CD4-positive, alpha-beta T cell (primary cell): Measurements from ENCODE around the gene METRNL. TPM values are rescaled to one million over a fixed set of nuclear protein-coding genes. Genes with fewer than 3 reads are reported as not detected.

ENCODE experiments used
- ATAC-seq: fragments of 200-7000 bp; cut with Tn5 transposase; one replicate; pipeline ENCODE4 v1.10.0; 2022; ENCODE audit warnings: mild to moderate bottlenecking; ENCODE audit not compliant: poor library complexity
- CTCF ChIA-PET: fragments of 350-600 bp; sonication (Branson Sonifier 250); formaldehyde crosslinking; loops from one replicate; lab custom pipeline; 2021; ENCODE audit warnings: antibody characterized with exemption, inconsistent platforms; lab: Charles Lee
- POLR2A ChIA-PET: fragments of 350-600 bp; sonication (Branson Sonifier 250); formaldehyde crosslinking; loops from one replicate; lab custom pipeline; 2021; ENCODE audit warnings: antibody characterized with exemption, inconsistent platforms; lab: Charles Lee
- DNase-seq, 14 experiments: peaks; one replicate each; pipeline ENCODE4 v3.0.0-alpha.2; 2013 to 2020; ENCODE audit warnings: mixed read lengths in 2 of 14
- H3K27ac ChIP-seq, 2 donors: one replicate each; pipeline versions ENCODE4 v1.5.1 to v1.7.0; 2013; ENCODE audit warnings: low read length in 2 of 2, low read depth in 1 of 2, mild to moderate bottlenecking in 1 of 2
- H3K27me3 ChIP-seq, 2 experiments: 1 replicate in 1 of 2; 2 replicates in 1 of 2; pipeline versions ENCODE4 v1.6.1 to v1.7.0; 2013; ENCODE audit warnings: low read length in 2 of 2, control low read depth in 1 of 2, mild to moderate bottlenecking in 1 of 2, moderate library complexity in 1 of 2; ENCODE audit not compliant: insufficient read depth in 2 of 2, control insufficient read depth in 1 of 2
- H3K36me3 ChIP-seq: one replicate; pipeline ENCODE4 v1.6.1; 2013; ENCODE audit warnings: low read length, control low read depth; ENCODE audit not compliant: insufficient read depth
- H3K4me1 ChIP-seq: one replicate; pipeline ENCODE4 v1.6.1; 2013; ENCODE audit warnings: low read length, control low read depth; ENCODE audit not compliant: insufficient read depth
- H3K4me3 ChIP-seq: one replicate; pipeline ENCODE4 v1.5.1; 2013; ENCODE audit warnings: mild to moderate bottlenecking, low read length, moderate library complexity
- H3K9me3 ChIP-seq, 2 experiments: 1 replicate in 1 of 2; 2 replicates in 1 of 2; pipeline versions ENCODE4 v1.6.1 to v1.7.0; 2013; ENCODE audit warnings: low read length in 2 of 2, mild to moderate bottlenecking in 2 of 2, control low read depth in 1 of 2, moderate library complexity in 1 of 2; ENCODE audit not compliant: control insufficient read depth in 1 of 2, insufficient read depth in 1 of 2
- H3K27ac Mint-ChIP-seq: one replicate; pipeline ENCODE4 v1.8.0; 2020; ENCODE audit warnings: mixed read lengths
- H3K27me3 Mint-ChIP-seq: one replicate; pipeline ENCODE4 v1.8.0; 2021; ENCODE audit warnings: mixed read lengths
- H3K36me3 Mint-ChIP-seq: one replicate; pipeline ENCODE4 v1.8.0; 2021; ENCODE audit warnings: low read depth, mixed read lengths
- H3K4me1 Mint-ChIP-seq: one replicate; pipeline ENCODE4 v1.8.0; 2021; ENCODE audit warnings: low read depth, mixed read lengths
- H3K4me3 Mint-ChIP-seq: one replicate; pipeline ENCODE4 v1.8.0; 2020; ENCODE audit warnings: mild to moderate bottlenecking, mixed read lengths
- H3K9me3 Mint-ChIP-seq: one replicate; pipeline ENCODE4 v1.8.0; 2020; ENCODE audit warnings: mixed read lengths
- intact Hi-C, 2 experiments: fragments of 100-400 bp; cut with DNase I in 1 of 2; cut with micrococcal nuclease in 1 of 2; formaldehyde crosslinking; loops; one replicate each; pipeline versions ENCODE4 v1.15.1 to v1.9.0; 2023 to 2025; cut with DNase I, micrococcal nuclease
- total RNA-seq, 174 experiments: library from RNA in 2 of 174; stranded (reverse) in 2 of 174; gene quantifications; one replicate each; pipeline ENCODE4 v1.2.3 and lab custom pipeline; 2021 to 2026
- TF ChIP-seq, protein P1 (sequence below): fragments of 200-600 bp; IDR thresholded peaks from one replicate; pipeline ENCODE4 v1.8.0; 2022; ENCODE audit warnings: antibody characterized with exemption, mild to moderate bottlenecking

Gene METRNL
- total RNA-seq, 2 experiments from 2014 or later: 24.5 to 26.9 TPM

DNA sequence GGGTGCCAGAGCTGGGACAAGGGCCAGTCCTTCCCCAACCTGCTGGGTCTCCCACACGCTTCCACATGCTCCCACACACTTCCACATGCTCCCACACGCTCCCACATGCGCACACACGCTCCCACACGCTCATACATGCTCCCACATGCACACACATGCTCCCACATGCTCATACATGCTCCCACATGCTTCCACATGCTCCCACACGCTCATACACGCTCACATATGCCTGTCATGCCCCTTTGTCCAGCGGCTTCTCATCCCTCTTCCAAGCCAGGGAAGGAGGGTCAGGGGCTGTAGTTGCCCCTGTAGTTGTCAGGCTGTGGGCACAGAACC, 9.9 kb upstream of the METRNL start:
- Histone ChIP-seq H3K4me3 (no peak overlapping the region), H3K27ac (no peak overlapping the region), H3K36me3 (no peaks in the 10 kb centered on the region), H3K9me3 (no peaks in the 10 kb centered on the region), H3K27me3 (no peaks in the 10 kb centered on the region), H3K4me1 (peaks cover 37% of the 10 kb centered on the region)
- ChIA-PET CTCF (no interaction called here), POLR2A (no interaction called here)
- no peaks in the 10 kb centered on the region for H3K36me3 Mint-ChIP-seq
- no peak overlapping the region for H3K27ac Mint-ChIP-seq
- no peak for DNase-seq
- H3K4me1 Mint-ChIP-seq: peaks cover 29% of the 10 kb centered on the region
- intact Hi-C loops: no loop called here
- no peaks in the 10 kb centered on the region for H3K27me3 Mint-ChIP-seq
- H3K9me3 Mint-ChIP-seq: no peaks in the 10 kb centered on the region
- TF ChIP-seq, protein P1, sequence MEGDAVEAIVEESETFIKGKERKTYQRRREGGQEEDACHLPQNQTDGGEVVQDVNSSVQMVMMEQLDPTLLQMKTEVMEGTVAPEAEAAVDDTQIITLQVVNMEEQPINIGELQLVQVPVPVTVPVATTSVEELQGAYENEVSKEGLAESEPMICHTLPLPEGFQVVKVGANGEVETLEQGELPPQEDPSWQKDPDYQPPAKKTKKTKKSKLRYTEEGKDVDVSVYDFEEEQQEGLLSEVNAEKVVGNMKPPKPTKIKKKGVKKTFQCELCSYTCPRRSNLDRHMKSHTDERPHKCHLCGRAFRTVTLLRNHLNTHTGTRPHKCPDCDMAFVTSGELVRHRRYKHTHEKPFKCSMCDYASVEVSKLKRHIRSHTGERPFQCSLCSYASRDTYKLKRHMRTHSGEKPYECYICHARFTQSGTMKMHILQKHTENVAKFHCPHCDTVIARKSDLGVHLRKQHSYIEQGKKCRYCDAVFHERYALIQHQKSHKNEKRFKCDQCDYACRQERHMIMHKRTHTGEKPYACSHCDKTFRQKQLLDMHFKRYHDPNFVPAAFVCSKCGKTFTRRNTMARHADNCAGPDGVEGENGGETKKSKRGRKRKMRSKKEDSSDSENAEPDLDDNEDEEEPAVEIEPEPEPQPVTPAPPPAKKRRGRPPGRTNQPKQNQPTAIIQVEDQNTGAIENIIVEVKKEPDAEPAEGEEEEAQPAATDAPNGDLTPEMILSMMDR: no peak
- no peak for ATAC-seq
- peak overlapping the region; percentile 38 for H3K4me3 Mint-ChIP-seq

DNA sequence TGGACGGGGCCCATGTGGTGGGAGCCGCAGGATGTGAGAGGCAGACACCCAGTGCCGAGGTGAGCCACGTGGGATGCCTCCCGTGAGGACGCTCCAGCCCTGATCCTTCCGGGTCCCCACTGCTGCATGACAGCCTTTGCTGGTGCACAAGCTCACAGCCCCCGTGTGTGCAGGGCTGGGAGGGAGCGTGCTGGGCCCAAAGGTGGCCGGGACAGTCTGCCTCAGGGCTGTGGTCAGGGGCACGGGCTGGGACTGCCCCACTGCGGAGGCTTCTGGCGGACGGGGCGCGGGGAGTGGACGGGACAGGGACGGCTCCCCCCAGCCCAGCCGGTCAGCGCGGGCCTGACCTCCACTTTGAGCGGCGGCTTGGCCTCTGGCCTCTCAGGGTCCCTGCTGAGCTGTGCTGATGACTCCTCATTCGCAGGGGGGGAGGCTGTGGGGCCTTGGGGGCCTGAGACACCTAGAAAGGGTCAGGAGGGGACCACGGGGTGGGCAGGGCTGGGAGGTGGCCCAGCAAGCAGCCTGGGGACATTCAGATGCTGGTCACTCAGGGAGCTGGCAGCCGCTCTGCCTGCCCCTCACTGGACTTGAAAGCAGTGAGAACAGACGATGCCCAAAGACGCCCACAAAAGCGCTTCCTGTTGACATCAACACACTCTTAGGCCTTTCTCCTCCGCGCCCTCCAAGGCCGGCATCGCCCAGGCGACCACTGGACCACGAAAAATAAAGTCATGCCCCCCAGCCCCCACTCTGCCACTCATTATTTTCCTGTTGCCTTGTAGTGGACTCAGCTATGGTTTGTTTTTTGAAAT, 9.3 kb upstream of the METRNL start:
- no peaks in the 10 kb centered on the region for H3K9me3 Mint-ChIP-seq
- TF ChIP-seq, protein P1: no peak
- ATAC-seq (no peak), DNase-seq (no peak)
- peaks cover 37% of the 10 kb centered on the region for H3K4me1 ChIP-seq
- H3K4me3 ChIP-seq: no peak overlapping the region
- ChIA-PET CTCF (no interaction called here), POLR2A (interaction anchor here (0.8 kb wide), 1 partner anchor 84 kb away, joined by 5 read pairs; no protein-coding TSS in a partner anchor)
- intact Hi-C loops: no loop called here
- no peak overlapping the region for H3K27ac Mint-ChIP-seq
- no peaks in the 10 kb centered on the region for H3K27me3 Mint-ChIP-seq
- no peaks in the 10 kb centered on the region for H3K27me3 ChIP-seq
- no peaks in the 10 kb centered on the region for H3K9me3 ChIP-seq
- no peaks in the 10 kb centered on the region for H3K36me3 Mint-ChIP-seq
- no peak overlapping the region for H3K27ac ChIP-seq
- H3K4me3 Mint-ChIP-seq: no peak overlapping the region
- H3K4me1 Mint-ChIP-seq: peaks cover 29% of the 10 kb centered on the region
- no peaks in the 10 kb centered on the region for H3K36me3 ChIP-seq

DNA sequence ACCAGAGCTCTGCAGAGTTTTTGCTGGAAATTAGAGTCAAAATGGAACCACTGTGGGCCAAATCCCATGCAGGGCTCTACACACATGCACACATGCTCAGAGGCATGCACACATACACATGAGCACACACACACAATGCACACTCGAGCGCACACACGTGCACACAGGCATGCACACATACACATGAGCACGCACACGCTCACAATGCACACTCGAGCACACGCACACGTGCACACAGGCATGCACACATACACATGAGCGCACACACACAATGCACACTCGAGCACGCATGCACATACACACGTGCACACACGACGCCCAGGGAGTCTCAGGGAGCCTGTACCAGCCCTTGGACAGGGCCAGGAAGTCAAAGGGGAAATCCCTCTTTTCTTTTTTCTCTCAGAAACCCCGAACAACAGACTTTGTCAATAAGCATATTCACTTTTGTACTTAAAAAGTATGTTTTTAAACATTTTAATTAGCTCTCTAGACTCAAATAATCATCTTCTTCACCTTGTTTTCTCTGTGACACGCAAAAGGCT, 8.5 kb upstream of the METRNL start:
- TF ChIP-seq, protein P1: no peak
- Histone ChIP-seq H3K27ac (no peak overlapping the region), H3K27me3 (no peaks in the 10 kb centered on the region), H3K4me3 (no peak overlapping the region), H3K4me1 (peaks cover 37% of the 10 kb centered on the region), H3K36me3 (no peaks in the 10 kb centered on the region), H3K9me3 (no peaks in the 10 kb centered on the region)
- Mint-ChIP-seq H3K4me1 (peaks cover 29% of the 10 kb centered on the region), H3K9me3 (no peaks in the 10 kb centered on the region), H3K27ac (no peak overlapping the region), H3K4me3 (no peak overlapping the region), H3K27me3 (no peaks in the 10 kb centered on the region), H3K36me3 (no peaks in the 10 kb centered on the region)
- ChIA-PET CTCF (no interaction called here), POLR2A (interaction anchor here (0.8 kb wide), 1 partner anchor 85 kb away, joined by 5 read pairs; no protein-coding TSS in a partner anchor)
- no peak for DNase-seq
- no peak for ATAC-seq
- intact Hi-C loops: no loop called here
